GM06990 (cell line): Measurements from ENCODE around the gene CUL4B.

Experiments used
- DNase-seq: peaks from one replicate; pipeline ENCODE4 v3.0.0-alpha.2; 2011; ENCODE audit not compliant: insufficient read length; ENCODE audit errors: extremely low read depth
- H3K27me3 ChIP-seq: replicated peaks from 2 replicates; pipeline ENCODE4 v1.6.0; 2011; ENCODE audit warnings: low read length; ENCODE audit not compliant: control insufficient read depth, insufficient read depth
- H3K36me3 ChIP-seq: 2 replicates; pipeline ENCODE4 v1.5.1; 2011; ENCODE audit warnings: low read length; ENCODE audit not compliant: control insufficient read depth, insufficient read depth
- H3K4me3 ChIP-seq: replicated peaks from 2 replicates; pipeline ENCODE4 v1.5.1; 2011; ENCODE audit warnings: low read depth, mild to moderate bottlenecking, control low read depth, low read length
- CTCF ChIP-seq: IDR thresholded peaks from 2 replicates; pipeline ENCODE4 v1.5.1; 2011; ENCODE audit warnings: low read length, control low read depth, mild to moderate bottlenecking, inconsistent platforms; ENCODE audit not compliant: insufficient read depth, poor library complexity, severe bottlenecking

CUL4B gene

GRCh38 chrX:120560842-120561633 lies at the start of gene CUL4B:
TSS of gene CUL4B (minus strand) at chrX:120560962. CDS start at chrX:120560638, 324 bp downstream.
- no peak for TF ChIP-seq CTCF
- peak within 1 kb of the TSS; percentile 67 for H3K4me3 ChIP-seq
- peak; percentile 94 for DNase-seq
- H3K27me3 ChIP-seq, result no peaks in the 10 kb centered on the region
- H3K36me3 ChIP-seq, result no peaks in the 10 kb centered on the region

GRCh38 chrX:120604361-120604782 lies 43.6 kb upstream of the CUL4B start:
- H3K27me3 ChIP-seq, result no peaks in the 10 kb centered on the region
- TF ChIP-seq CTCF, result no peak
- H3K36me3 ChIP-seq, result no peaks in the 10 kb centered on the region; the same call in 1 of the 2 replicates
- peak overlapping the region; percentile 78 for H3K4me3 ChIP-seq
- DNase-seq, result peak; percentile 18

- no peak for TF ChIP-seq CTCF
- Histone ChIP-seq H3K36me3 (no peaks in the 10 kb centered on the region; the same call in 1 of the 2 replicates), H3K27me3 (no peaks in the 10 kb centered on the region), H3K4me3 (peak within 1 kb of the TSS; percentile 78)
- DNase-seq, result peak; percentile 79
These were observed 43.1 kb upstream of the CUL4B start, which contains the start of gene MCTS1 for GRCh38 chrX:120603707-120604360. TSS of gene MCTS1 (plus strand) at chrX:120604101. CDS start at chrX:120604237, 136 bp downstream.

GRCh38 chrX:120585702-120586101 lies 24.9 kb upstream of the CUL4B start:
- H3K4me3 ChIP-seq, result no peak overlapping the region

More at GRCh38 chrX:120585702-120586101, 24.9 kb upstream of the CUL4B start:
- Histone ChIP-seq H3K36me3 (no peaks in the 10 kb centered on the region), H3K27me3 (no peaks in the 10 kb centered on the region)
- TF ChIP-seq CTCF, result no peak
- no peak for DNase-seq
